GM12891 (cell line): ENCODE data around the gene MYCT1.

Experiments
- POLR2A ChIP-seq: IDR thresholded peaks from 2 replicates; pipeline ENCODE4 v1.6.1; 2011; ENCODE audit warnings: low read depth, low read length, control low read depth
- TAF1 ChIP-seq: IDR thresholded peaks from 2 replicates; pipeline ENCODE4 v1.6.1; 2011; ENCODE audit warnings: low read depth, low read length, control low read depth

DNA sequence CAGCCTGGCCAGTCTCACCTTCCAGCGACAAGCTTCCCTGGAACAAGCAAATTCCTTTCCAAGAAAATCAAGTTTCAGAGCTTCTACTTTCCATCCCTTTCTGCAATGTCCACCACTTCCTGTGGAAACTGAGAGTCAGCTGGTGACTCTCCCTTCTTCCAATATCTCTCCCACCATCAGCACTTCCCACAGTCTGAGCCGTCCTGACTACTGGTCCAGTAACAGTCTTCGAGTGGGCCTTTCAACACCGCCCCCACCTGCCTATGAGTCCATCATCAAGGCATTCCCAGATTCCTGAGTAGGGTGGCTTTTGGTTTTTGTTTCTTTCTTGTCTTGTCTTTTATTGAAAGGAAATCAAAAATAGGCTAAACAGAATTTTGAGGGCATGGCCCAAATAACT lies 24.3 kb downstream of the MYCT1 start:
- TF ChIP-seq POLR2A = no peak
- no peak for TF ChIP-seq TAF1
